H9 (cell line): ENCODE data around the gene PNKP. TPM values are rescaled to one million over a fixed set of nuclear protein-coding genes. Genes with fewer than 3 reads are reported as not detected.

Source experiments
- DNase-seq: peaks from one replicate; pipeline ENCODE4 v3.0.0-alpha.2; 2017
- H2AFZ ChIP-seq: one replicate; pipeline ENCODE4 v1.6.1; 2013; ENCODE audit warnings: mild to moderate bottlenecking, low read length, control low read depth, moderate library complexity
- H2AK5ac ChIP-seq: 2 replicates; pipeline ENCODE4 v1.6.1; 2013; ENCODE audit warnings: low read length, control low read depth, mixed read lengths; ENCODE audit not compliant: insufficient read length
- H2BK120ac ChIP-seq: one replicate; pipeline ENCODE4 v1.6.1; 2013; ENCODE audit warnings: low read depth, mild to moderate bottlenecking, low read length, control low read depth, inconsistent platforms; ENCODE audit not compliant: poor library complexity, severe bottlenecking
- H2BK12ac ChIP-seq: 2 replicates; pipeline ENCODE4 v1.6.1; 2013; ENCODE audit warnings: low read length, control low read depth, mixed read lengths, low read depth; ENCODE audit not compliant: insufficient read length
- H2BK15ac ChIP-seq: 2 replicates; pipeline ENCODE4 v1.6.1; 2013; ENCODE audit warnings: low read depth, low read length, control low read depth
- H2BK20ac ChIP-seq: one replicate; pipeline ENCODE4 v1.6.1; 2013; ENCODE audit warnings: low read depth, mild to moderate bottlenecking, low read length, control low read depth, inconsistent platforms; ENCODE audit not compliant: poor library complexity, severe bottlenecking
- H2BK5ac ChIP-seq: 2 replicates; pipeline ENCODE4 v1.6.1; 2013; ENCODE audit warnings: low read length, control low read depth, mixed read lengths; ENCODE audit not compliant: insufficient read length
- H3K14ac ChIP-seq: 2 replicates; pipeline ENCODE4 v1.6.1; 2013; ENCODE audit warnings: low read length, control low read depth; ENCODE audit not compliant: insufficient read depth
- H3K18ac ChIP-seq: 2 replicates; pipeline ENCODE4 v1.6.1; 2013; ENCODE audit warnings: low read depth, mild to moderate bottlenecking, mixed read lengths, low read length, control low read depth; ENCODE audit not compliant: insufficient read length
- H3K23ac ChIP-seq: 2 replicates; pipeline ENCODE4 v1.6.1; 2013; ENCODE audit warnings: low read length, control low read depth, mixed read lengths, low read depth; ENCODE audit not compliant: insufficient read length
- H3K23me2 ChIP-seq: 2 replicates; pipeline ENCODE4 v1.6.1; 2013; ENCODE audit warnings: low read depth, mild to moderate bottlenecking, mixed read lengths, low read length, control low read depth; ENCODE audit not compliant: insufficient read length, poor library complexity, severe bottlenecking
- H3K27ac ChIP-seq: 2 replicates; pipeline ENCODE4 v1.5.1; 2013; ENCODE audit warnings: low read length, control low read depth, mixed read lengths, low read depth; ENCODE audit not compliant: insufficient read length
- H3K27me3 ChIP-seq: 2 replicates; pipeline ENCODE4 v1.6.1; 2013; ENCODE audit warnings: low read length, control low read depth, inconsistent platforms; ENCODE audit not compliant: insufficient read depth
- H3K4ac ChIP-seq: 2 replicates; pipeline ENCODE4 v1.6.1; 2013; ENCODE audit warnings: low read depth, mild to moderate bottlenecking, control low read depth, inconsistent platforms, low read length, moderate library complexity
- H3K4me1 ChIP-seq: 2 replicates; pipeline ENCODE4 v1.6.1; 2013; ENCODE audit warnings: low read length, control low read depth, inconsistent platforms; ENCODE audit not compliant: insufficient read depth
- H3K4me2 ChIP-seq: 2 replicates; pipeline ENCODE4 v1.6.1; 2013; ENCODE audit warnings: low read length, control low read depth, mixed read lengths; ENCODE audit not compliant: insufficient read length, insufficient read depth
- H3K56ac ChIP-seq: 2 replicates; pipeline ENCODE4 v1.6.1; 2013; ENCODE audit warnings: low read depth, mild to moderate bottlenecking, mixed read lengths, low read length, control low read depth; ENCODE audit not compliant: insufficient read length
- H3K79me1 ChIP-seq: 2 replicates; pipeline ENCODE4 v1.6.1; 2013; ENCODE audit warnings: low read depth, mild to moderate bottlenecking, moderate library complexity, low read length, control low read depth, inconsistent platforms; ENCODE audit not compliant: insufficient read depth, poor library complexity, severe bottlenecking
- H3K79me2 ChIP-seq: 2 replicates; pipeline ENCODE4 v1.6.1; 2013; ENCODE audit warnings: low read length, control low read depth, inconsistent platforms; ENCODE audit not compliant: insufficient read depth
- H3K9ac ChIP-seq: 2 replicates; pipeline ENCODE4 v1.6.1; 2013; ENCODE audit warnings: low read length, control low read depth, mixed read lengths; ENCODE audit not compliant: insufficient read length; ENCODE audit errors: extremely low read depth
- H3K9me3 ChIP-seq: one replicate; pipeline ENCODE4 v1.6.1; 2013; ENCODE audit warnings: low read depth, low read length, inconsistent platforms; ENCODE audit not compliant: control insufficient read depth
- H3T11ph ChIP-seq: one replicate; pipeline ENCODE4 v1.6.1; 2013; ENCODE audit warnings: mild to moderate bottlenecking, low read length, control low read depth, inconsistent platforms
- H4K20me1 ChIP-seq: one replicate; pipeline ENCODE4 v1.6.1; 2013; ENCODE audit not compliant: control insufficient read depth, insufficient read length, insufficient read depth
- H4K5ac ChIP-seq: 2 replicates; pipeline ENCODE4 v1.6.1; 2013; ENCODE audit warnings: low read depth, mild to moderate bottlenecking, mixed read lengths, low read length, control low read depth; ENCODE audit not compliant: insufficient read length
- H4K8ac ChIP-seq: replicated peaks from 2 replicates; pipeline ENCODE4 v1.6.1; 2013; ENCODE audit warnings: low read length, control low read depth, mixed read lengths, low read depth; ENCODE audit not compliant: insufficient read length
- H4K91ac ChIP-seq: 2 replicates; pipeline ENCODE4 v1.6.1; 2013; ENCODE audit warnings: low read depth, mild to moderate bottlenecking, moderate library complexity, mixed read lengths, low read length, control low read depth; ENCODE audit not compliant: insufficient read length
- H3K27ac Mint-ChIP-seq, 3 experiments: 2 replicates in 2 of 3; 3 replicates in 1 of 3; pipeline ENCODE4 v1.8.0; 2020 to 2021; ENCODE audit warnings: mixed read lengths in 3 of 3, mild to moderate bottlenecking in 1 of 3, moderate library complexity in 1 of 3
- H3K27me3 Mint-ChIP-seq: 2 replicates; pipeline ENCODE4 v1.8.0; 2021; ENCODE audit warnings: low read depth, mild to moderate bottlenecking, moderate library complexity, mixed read lengths
- H3K36me3 Mint-ChIP-seq, 3 experiments: 2 replicates in 2 of 3; 3 replicates in 1 of 3; pipeline ENCODE4 v1.8.0; 2020 to 2021; ENCODE audit warnings: low read depth in 3 of 3, mixed read lengths in 3 of 3; ENCODE audit not compliant: insufficient read depth in 1 of 3
- H3K4me1 Mint-ChIP-seq, 2 experiments: 2 replicates each; pipeline ENCODE4 v1.8.0; 2020; ENCODE audit warnings: mixed read lengths in 2 of 2
- H3K4me3 Mint-ChIP-seq, 2 experiments: 2 replicates in 1 of 2; 3 replicates in 1 of 2; pipeline ENCODE4 v1.8.0; 2020 to 2021; ENCODE audit warnings: mild to moderate bottlenecking in 2 of 2, mixed read lengths in 2 of 2, moderate library complexity in 1 of 2
- H3K9me3 Mint-ChIP-seq, 2 experiments: 2 replicates in 1 of 2; 3 replicates in 1 of 2; pipeline ENCODE4 v1.8.0; 2020; ENCODE audit warnings: mild to moderate bottlenecking in 2 of 2, mixed read lengths in 2 of 2, moderate library complexity in 1 of 2
- WGBS: extraction: QIAGEN DNeasy Blood & Tissue Kit; methylation state at CpG from one replicate; pipeline ENCODE4 v1.1.7; 2013; ENCODE audit warnings: missing lambda C conversion rate, low lambda C conversion rate, mixed read lengths; ENCODE audit not compliant: insufficient read length; ENCODE audit errors: extremely low coverage; 5-methylcytosine and 5-hydroxymethylcytosine counted together
- total RNA-seq: library from RNA; stranded (reverse); gene quantifications from 2 replicates; pipeline ENCODE4 v1.2.1, GENCODE V29; 2021
- TF ChIP-seq, protein P1 (sequence below): fragments of 200-600 bp; sonication (generic); conservative IDR thresholded peaks from 3 replicates; pipeline ENCODE4 v1.8.0; 2021; ENCODE audit warnings: antibody characterized with exemption, mild to moderate bottlenecking

The PNKP gene
- total RNA-seq, 1 experiment from 2014 or later = 157 TPM

DNA sequence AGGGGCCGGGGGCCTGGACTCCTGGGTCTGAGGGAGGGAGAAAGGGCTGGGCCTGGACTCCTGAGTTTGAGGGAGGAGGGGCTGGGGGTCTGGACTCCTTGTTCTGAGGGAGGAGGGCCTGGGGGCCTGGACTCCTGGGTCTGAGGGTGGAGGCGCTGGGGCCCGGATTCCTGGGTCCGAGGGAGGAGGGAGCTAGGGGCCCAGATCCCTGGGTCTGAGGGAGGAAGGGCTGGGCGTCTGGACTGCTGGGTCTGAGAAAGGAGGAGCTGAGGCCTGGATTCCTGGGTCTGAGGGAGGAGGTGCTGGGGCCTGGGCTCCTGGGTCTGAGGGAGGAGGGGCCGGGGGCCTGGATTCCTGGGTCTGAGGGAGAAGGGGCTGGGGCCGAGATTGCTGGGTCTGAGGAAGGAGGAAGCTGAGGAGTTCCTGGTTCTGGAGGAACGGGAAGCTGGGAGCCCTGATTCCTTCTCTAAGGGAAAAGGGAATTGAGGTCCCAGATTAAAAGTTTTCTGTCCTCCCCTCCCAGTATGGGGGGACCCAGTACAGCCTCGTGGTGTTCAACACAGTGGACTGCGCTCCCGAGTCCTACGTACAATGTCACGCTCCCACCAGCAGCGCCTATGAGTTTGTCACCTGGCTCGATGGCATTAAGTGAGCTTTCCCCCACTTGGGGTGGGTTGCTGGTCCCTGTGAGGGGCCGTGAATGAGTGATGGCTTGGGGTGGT is 48.6 kb downstream of the PNKP start:
- TF ChIP-seq, protein P1, sequence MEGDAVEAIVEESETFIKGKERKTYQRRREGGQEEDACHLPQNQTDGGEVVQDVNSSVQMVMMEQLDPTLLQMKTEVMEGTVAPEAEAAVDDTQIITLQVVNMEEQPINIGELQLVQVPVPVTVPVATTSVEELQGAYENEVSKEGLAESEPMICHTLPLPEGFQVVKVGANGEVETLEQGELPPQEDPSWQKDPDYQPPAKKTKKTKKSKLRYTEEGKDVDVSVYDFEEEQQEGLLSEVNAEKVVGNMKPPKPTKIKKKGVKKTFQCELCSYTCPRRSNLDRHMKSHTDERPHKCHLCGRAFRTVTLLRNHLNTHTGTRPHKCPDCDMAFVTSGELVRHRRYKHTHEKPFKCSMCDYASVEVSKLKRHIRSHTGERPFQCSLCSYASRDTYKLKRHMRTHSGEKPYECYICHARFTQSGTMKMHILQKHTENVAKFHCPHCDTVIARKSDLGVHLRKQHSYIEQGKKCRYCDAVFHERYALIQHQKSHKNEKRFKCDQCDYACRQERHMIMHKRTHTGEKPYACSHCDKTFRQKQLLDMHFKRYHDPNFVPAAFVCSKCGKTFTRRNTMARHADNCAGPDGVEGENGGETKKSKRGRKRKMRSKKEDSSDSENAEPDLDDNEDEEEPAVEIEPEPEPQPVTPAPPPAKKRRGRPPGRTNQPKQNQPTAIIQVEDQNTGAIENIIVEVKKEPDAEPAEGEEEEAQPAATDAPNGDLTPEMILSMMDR = no peak
- H2BK20ac ChIP-seq = no peak overlapping the region
- H3K79me1 ChIP-seq = peaks cover 11% of the 10 kb centered on the region
- no peak overlapping the region for H3K27ac ChIP-seq
- no peak overlapping the region for H3K23ac ChIP-seq
- H3K9me3 ChIP-seq = no peaks in the 10 kb centered on the region
- Mint-ChIP-seq H3K9me3 (no peaks in the 10 kb centered on the region), H3K27me3 (no peaks in the 10 kb centered on the region), H3K4me1 (peaks cover 10 to 24% of the 10 kb centered on the region in 2 experiments), H3K4me3 (peak overlapping the region; percentile 94 to 96), H3K36me3 (peaks cover 10 to 28% (median 17%) of the 10 kb centered on the region in 3 experiments), H3K27ac (peak overlapping the region; percentile 91 to 100 (median 100); a peak in 6 of 7 replicates)
- no peak for DNase-seq
- H2BK12ac ChIP-seq = peak overlapping the region; percentile 66
- H3K56ac ChIP-seq = no peak overlapping the region
- no CpG with 5 or more reads among the region's 16 CpGs for WGBS
- no peak overlapping the region for H3T11ph ChIP-seq
- peaks cover 3% of the 10 kb centered on the region; the same call in 1 of the 2 replicates for H3K4me1 ChIP-seq
- H3K14ac ChIP-seq = peak overlapping the region; percentile 97
- H2BK5ac ChIP-seq = no peak overlapping the region
- H3K79me2 ChIP-seq = peaks cover 5% of the 10 kb centered on the region; the same call in 1 of the 2 replicates
- peak overlapping the region; percentile 91 for H3K18ac ChIP-seq
- no peak overlapping the region for H4K5ac ChIP-seq
- H2AK5ac ChIP-seq = no peak overlapping the region
- H3K27me3 ChIP-seq = no peaks in the 10 kb centered on the region
- no peaks in the 10 kb centered on the region for H4K20me1 ChIP-seq
- peak overlapping the region; percentile 44 for H4K91ac ChIP-seq
- H2AFZ ChIP-seq = no peak overlapping the region
- H4K8ac ChIP-seq = no peak overlapping the region
- H3K23me2 ChIP-seq = peaks cover 5% of the 10 kb centered on the region
- peak overlapping the region; percentile 78 for H2BK120ac ChIP-seq
- no peak overlapping the region for H2BK15ac ChIP-seq
- H3K9ac ChIP-seq = peak overlapping the region; percentile 93
- H3K4me2 ChIP-seq = peak overlapping the region; percentile 74
- H3K4ac ChIP-seq = peak overlapping the region; percentile 15
